AG10803 (cell line): Measurements from ENCODE around the gene KCNK18.
"Not testable (repeated sequence)": the region's sequence is repeated elsewhere in the genome, so short reads cannot be mapped to it uniquely, and the experiment has no call there.

Experiments used
- DNase-seq: peaks from one replicate; pipeline ENCODE4 v3.0.0; 2010; ENCODE audit warnings: low read depth
- H3K4me3 ChIP-seq: 2 replicates; pipeline ENCODE4 v1.5.1; 2011; ENCODE audit warnings: mild to moderate bottlenecking, low read length, control low read depth
- CTCF ChIP-seq: conservative IDR thresholded peaks from 2 replicates; pipeline ENCODE4 v1.5.1; 2011; ENCODE audit warnings: mild to moderate bottlenecking, low read length, control low read depth, inconsistent platforms

The KCNK18 gene

GRCh38 chr10:117174439-117175214 lies 22.7 kb upstream of the KCNK18 start:
- peak; percentile 54 for DNase-seq
- TF ChIP-seq CTCF, result peak; percentile 87
- H3K4me3 ChIP-seq, result peak overlapping the region; percentile 53

- H3K4me3 ChIP-seq, result peak overlapping the region; percentile 53
- no peak for DNase-seq
- TF ChIP-seq CTCF, result no peak
Observed at GRCh38 chr10:117175215-117175900, 21.9 kb upstream of the KCNK18 start.

- peak; percentile 72 for DNase-seq
- TF ChIP-seq CTCF, result peak; percentile 86
- peak overlapping the region; percentile 53 for H3K4me3 ChIP-seq
Observed at GRCh38 chr10:117175901-117176534, 21.3 kb upstream of the KCNK18 start.

- no peak overlapping the region for H3K4me3 ChIP-seq
- no peak for DNase-seq
- no peak for TF ChIP-seq CTCF
Observed at GRCh38 chr10:117178190-117178589, 19.1 kb upstream of the KCNK18 start.

- TF ChIP-seq CTCF, result no peak
- no peak for DNase-seq
- no peak overlapping the region for H3K4me3 ChIP-seq
Observed at GRCh38 chr10:117184296-117184695, 13.0 kb upstream of the KCNK18 start.

GRCh38 chr10:117184821-117185220 lies 12.5 kb upstream of the KCNK18 start:
- no peak for DNase-seq
- no peak overlapping the region for H3K4me3 ChIP-seq
- no peak for TF ChIP-seq CTCF

- not testable (repeated sequence) for H3K4me3 ChIP-seq, DNase-seq
Observed at GRCh38 chr10:117185817-117186216, 11.5 kb upstream of the KCNK18 start.
